HG03025 (cell line): ENCODE results near the gene PRUNE2.
A peak's percentile ranks its signal among the peaks of the same experiment; 100 is the strongest.
"Not testable (repeated sequence)": the region's sequence is repeated elsewhere in the genome, so short reads cannot be mapped to it uniquely, and the experiment has no call there.

Experiments used
- ATAC-seq: cut with Tn5 transposase; IDR thresholded peaks from one replicate; pipeline ENCODE4 v1.9.1; 2021; ENCODE audit warnings: mild to moderate bottlenecking, moderate library complexity; ENCODE audit not compliant: unreplicated experiment, low FRiP score

Gene PRUNE2

GRCh38 chr9:76905791-76906646 lies at the start of gene PRUNE2:
TSS of gene PRUNE2 (minus strand) at chr9:76906114. CDS start at chr9:76905963, 151 bp downstream.
- peak; percentile 67 for ATAC-seq

GRCh38 chr9:76955406-76955805 lies 49.5 kb upstream of the PRUNE2 start:
- ATAC-seq, result not testable (repeated sequence)

GRCh38 chr9:76949865-76950264 lies 44.0 kb upstream of the PRUNE2 start:
- ATAC-seq, result no peak

GRCh38 chr9:76944011-76944410 lies 38.1 kb upstream of the PRUNE2 start:
- ATAC-seq, result no peak

GRCh38 chr9:76943054-76943453 lies 37.1 kb upstream of the PRUNE2 start:
- no peak for ATAC-seq

- no peak for ATAC-seq
Measured at GRCh38 chr9:76932757-76933156, 26.8 kb upstream of the PRUNE2 start.

GRCh38 chr9:76932265-76932664 lies 26.4 kb upstream of the PRUNE2 start:
- no peak for ATAC-seq

GRCh38 chr9:76927540-76928240 lies 21.8 kb upstream of the PRUNE2 start:
- ATAC-seq, result no peak

- no peak for ATAC-seq
Measured at GRCh38 chr9:76926846-76927245, 20.9 kb upstream of the PRUNE2 start.

- no peak for ATAC-seq
Measured at GRCh38 chr9:76926324-76926741, 20.4 kb upstream of the PRUNE2 start.

GRCh38 chr9:76921165-76921564 lies 15.3 kb upstream of the PRUNE2 start:
- no peak for ATAC-seq

GRCh38 chr9:76917299-76917698 lies 11.4 kb upstream of the PRUNE2 start:
- no peak for ATAC-seq

GRCh38 chr9:76916231-76916630 lies 10.3 kb upstream of the PRUNE2 start:
- no peak for ATAC-seq

- ATAC-seq, result no peak
Measured at GRCh38 chr9:76913467-76913866, 7.6 kb upstream of the PRUNE2 start.

- ATAC-seq, result no peak
Measured at GRCh38 chr9:76912636-76913275, 6.8 kb upstream of the PRUNE2 start.

GRCh38 chr9:76911971-76912370 lies 6.1 kb upstream of the PRUNE2 start:
- ATAC-seq, result no peak

GRCh38 chr9:76910861-76911260 lies 4.9 kb upstream of the PRUNE2 start:
- ATAC-seq, result no peak

GRCh38 chr9:76906647-76906975 lies 697 bp upstream of the PRUNE2 start:
- ATAC-seq, result no peak

GRCh38 chr9:76904661-76905457 lies 1.1 kb downstream of the PRUNE2 start:
- no peak for ATAC-seq

GRCh38 chr9:76902395-76902794 lies 3.5 kb downstream of the PRUNE2 start:
- ATAC-seq, result no peak

- ATAC-seq, result no peak
Measured at GRCh38 chr9:76901801-76902200, 4.1 kb downstream of the PRUNE2 start.
